ENCODE measurements around the gene CHD6. TPM values are rescaled to one million over a fixed set of nuclear protein-coding genes. Genes with fewer than 3 reads are reported as not detected.

The CHD6 gene
- total RNA-seq, 4 donors from 2014 or later = 32.5 to 37.7 (median 35.0) TPM

DNA sequence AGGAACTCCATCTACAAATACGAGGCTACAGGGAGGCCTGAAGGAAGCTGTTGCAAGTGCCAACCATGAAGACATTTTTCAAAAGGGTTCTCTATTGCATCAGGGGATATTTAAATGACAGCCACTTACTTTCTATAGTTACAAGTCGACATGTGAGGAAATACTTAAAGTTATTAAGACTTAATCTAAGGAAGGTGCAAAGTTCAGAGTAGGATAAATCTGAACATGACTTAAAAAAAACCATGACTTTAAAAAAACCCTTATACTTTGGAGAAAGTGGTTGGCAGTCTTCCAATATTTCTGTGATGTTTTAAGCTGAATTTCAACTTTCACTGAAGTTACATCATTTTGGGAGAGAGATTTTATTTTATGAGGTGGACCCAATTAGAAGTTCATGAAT lies 195.2 kb downstream of the CHD6 start:
- WGBS = 69% methylated on average over 2 of the region's 2 CpGs
- H3K27ac ChIP-seq (replicated peaks in 1 of 4) = no peak overlapping the region

GRCh38 chr20:41418739-41419293 lies 199.4 kb downstream of the CHD6 start:
- H3K4me1 ChIP-seq = no peaks in the 10 kb centered on the region
- peaks cover 40 to 99% (median 82%) of the 10 kb centered on the region in 4 donors for H3K36me3 ChIP-seq
- no peak for DNase-seq (ENCODE audit: extremely low spot score)
- WGBS = 95% methylated on average over 7 of the region's 7 CpGs
- intact Hi-C loops (cut with DNase I) = no loop called here
- no peaks in the 10 kb centered on the region for H3K27me3 ChIP-seq
- H3K27ac ChIP-seq (replicated peaks in 1 of 4) = no peak overlapping the region
- TF ChIP-seq POLR2AphosphoS5 (IDR thresholded peaks at IDR 0.05) (no peak), EP300 (IDR thresholded peaks at IDR 0.05) (no peak), CTCF (IDR thresholded peaks at IDR 0.05) (no peak), POLR2A (IDR thresholded peaks at IDR 0.05; ENCODE audit: low read depth) (no peak)
- no peaks in the 10 kb centered on the region for H3K9me3 ChIP-seq
- H3K4me3 ChIP-seq = no peak overlapping the region

More for the DNA sequence above, 195.2 kb downstream of the CHD6 start:
- no peak for TF ChIP-seq POLR2AphosphoS5 (IDR thresholded peaks at IDR 0.05)
- no peak for TF ChIP-seq EP300 (IDR thresholded peaks at IDR 0.05)
- TF ChIP-seq CTCF (IDR thresholded peaks at IDR 0.05) = no peak
- no peak for TF ChIP-seq POLR2A (IDR thresholded peaks at IDR 0.05; ENCODE audit: low read depth)
- peaks cover 29 to 74% (median 56%) of the 10 kb centered on the region in 4 donors for H3K36me3 ChIP-seq
- DNase-seq (ENCODE audit: extremely low spot score) = no peak
- H3K4me1 ChIP-seq = peaks cover 7 to 35% (median 32%) of the 10 kb centered on the region in 4 donors
- intact Hi-C loops (cut with DNase I) = no loop called here
- H3K27me3 ChIP-seq = no peaks in the 10 kb centered on the region
- no peaks in the 10 kb centered on the region for H3K9me3 ChIP-seq
- no peak overlapping the region for H3K4me3 ChIP-seq

DNA sequence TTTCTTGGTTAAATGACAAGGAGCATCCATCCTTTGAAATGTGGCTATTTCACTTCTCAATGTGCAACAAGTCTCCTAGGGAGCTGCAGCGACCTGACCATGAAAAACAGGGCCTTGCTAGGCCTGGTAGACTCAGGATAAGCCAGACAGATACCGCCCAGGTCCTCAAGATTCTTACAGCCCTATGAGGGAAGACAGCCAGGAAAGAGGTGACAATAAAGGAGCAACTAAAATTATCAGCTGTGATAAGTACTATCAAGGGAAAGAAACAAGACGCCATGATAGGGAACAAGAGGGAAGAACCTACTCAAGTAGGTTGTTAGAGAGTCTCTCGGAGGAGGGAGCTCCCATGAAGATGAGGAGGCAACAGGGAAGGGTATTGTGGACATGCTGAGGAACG lies 200.1 kb downstream of the CHD6 start:
- no peaks in the 10 kb centered on the region for H3K9me3 ChIP-seq
- WGBS = 96% methylated on average over 5 of the region's 5 CpGs
- no peak for TF ChIP-seq POLR2A (IDR thresholded peaks at IDR 0.05; ENCODE audit: low read depth)
- no peak for TF ChIP-seq POLR2AphosphoS5 (IDR thresholded peaks at IDR 0.05)
- TF ChIP-seq CTCF (IDR thresholded peaks at IDR 0.05) = no peak
- no peak for TF ChIP-seq EP300 (IDR thresholded peaks at IDR 0.05)
- no peak overlapping the region for H3K27ac ChIP-seq (replicated peaks in 1 of 4)
- peaks cover 43 to 99% (median 83%) of the 10 kb centered on the region in 4 donors for H3K36me3 ChIP-seq
- intact Hi-C loops (cut with DNase I) = no loop called here
- H3K27me3 ChIP-seq = no peaks in the 10 kb centered on the region
- H3K4me3 ChIP-seq = no peak overlapping the region
- H3K4me1 ChIP-seq = no peaks in the 10 kb centered on the region
- no peak for DNase-seq (ENCODE audit: extremely low spot score)

- intact Hi-C loops (cut with DNase I) = no loop called here
- no peaks in the 10 kb centered on the region for H3K9me3 ChIP-seq
- H3K4me1 ChIP-seq = peaks cover 10 to 17% (median 13%) of the 10 kb centered on the region in 4 donors
- H3K27me3 ChIP-seq = no peaks in the 10 kb centered on the region
- no peak overlapping the region for H3K27ac ChIP-seq (replicated peaks in 1 of 4)
- DNase-seq (ENCODE audit: extremely low spot score) = no peak
- 96% methylated on average over 5 of the region's 8 CpGs for WGBS
- TF ChIP-seq EP300 (IDR thresholded peaks at IDR 0.05) = no peak
- no peak for TF ChIP-seq POLR2AphosphoS5 (IDR thresholded peaks at IDR 0.05)
- no peak for TF ChIP-seq POLR2A (IDR thresholded peaks at IDR 0.05; ENCODE audit: low read depth)
- no peak for TF ChIP-seq CTCF (IDR thresholded peaks at IDR 0.05)
- H3K36me3 ChIP-seq = peaks cover 38 to 97% (median 74%) of the 10 kb centered on the region in 4 donors
- no peak overlapping the region for H3K4me3 ChIP-seq
These were observed 203.0 kb downstream of the CHD6 start for GRCh38 chr20:41415191-41415590.

GRCh38 chr20:41413169-41413568 lies 205.0 kb downstream of the CHD6 start:
- 85% methylated on average over 5 of the region's 5 CpGs for WGBS
- Histone ChIP-seq H3K4me1 (peaks cover 20 to 33% (median 22%) of the 10 kb centered on the region in 4 donors), H3K36me3 (peaks cover 41 to 98% (median 85%) of the 10 kb centered on the region in 4 donors), H3K9me3 (no peaks in the 10 kb centered on the region), H3K4me3 (no peak overlapping the region), H3K27me3 (no peaks in the 10 kb centered on the region), H3K27ac (replicated peaks in 1 of 4) (no peak overlapping the region)
- intact Hi-C loops (cut with DNase I) = no loop called here
- no peak for DNase-seq (ENCODE audit: extremely low spot score)
- TF ChIP-seq POLR2AphosphoS5 (IDR thresholded peaks at IDR 0.05) (no peak), POLR2A (IDR thresholded peaks at IDR 0.05; ENCODE audit: low read depth) (no peak), CTCF (IDR thresholded peaks at IDR 0.05) (no peak), EP300 (IDR thresholded peaks at IDR 0.05) (no peak)

Data from esophagus muscularis mucosa (tissue), 4 donors.